H1 (cell line): ENCODE results near the gene STK32C. TPM values are rescaled to one million over a fixed set of nuclear protein-coding genes. Genes with fewer than 3 reads are reported as not detected.

Experiments
- CHD1 ChIP-seq: IDR thresholded peaks from 2 replicates; pipeline ENCODE4 v1.6.1; 2012; ENCODE audit warnings: low read depth, low read length, improper control_type of control experiment
- JUN ChIP-seq: IDR thresholded peaks from 2 replicates; pipeline ENCODE4 v1.6.1; 2011; ENCODE audit warnings: low read depth, mild to moderate bottlenecking, improper control_type of control experiment, low read length
- KDM1A ChIP-seq: fragments of 200-600, 300-600 bp; sonication (generic); IDR thresholded peaks from 2 replicates; pipeline ENCODE4 v1.7.1; 2016; ENCODE audit warnings: mild to moderate bottlenecking, low read length, borderline replicate concordance
- MAFK ChIP-seq: IDR thresholded peaks from 2 replicates; pipeline ENCODE4 v1.6.1; 2012; ENCODE audit warnings: low read depth, mild to moderate bottlenecking, improper control_type of control experiment, low read length
- RBBP5 ChIP-seq: IDR thresholded peaks from 2 replicates; pipeline ENCODE4 v1.7.1; 2012; ENCODE audit warnings: low read depth, mild to moderate bottlenecking, inconsistent platforms, low read length, moderate library complexity, borderline replicate concordance
- TEAD4 ChIP-seq: IDR thresholded peaks from 2 replicates; pipeline ENCODE4 v1.6.1; 2012; ENCODE audit warnings: low read depth, low read length, inconsistent platforms, mixed read lengths
- polyA plus RNA-seq, 7 experiments: library from polyadenylated mRNA; depleted of rRNA in 3 of 7; stranded (reverse) in 5 of 7; unstranded in 2 of 7; fragments of >200 nt in 5 of 7; fragments of 200-250 nt in 2 of 7; gene quantifications; 1 replicate in 5 of 7; 2 replicates in 1 of 7; 4 replicates in 1 of 7; pipeline versions ENCODE4 v1.2.1 to v1.2.3, GENCODE V29; 2011 to 2013; ENCODE audit warnings: missing spikeins in 2 of 7, mixed read lengths in 2 of 7
- total RNA-seq: library from RNA; stranded (reverse); fragmentation: NEBNext Ultra II Directional; extraction: Animal tissue kit (Norgen Biotek cat#: 25700); gene quantifications from 2 replicates; pipeline ENCODE4 v1.2.1, GENCODE V29; 2021
- TF ChIP-seq, protein P1 (sequence below): fragments of 300-600 bp; sonication (generic); IDR thresholded peaks from 2 replicates; pipeline ENCODE4 v1.7.1; 2012; ENCODE audit warnings: low read length, moderate library complexity, mild to moderate bottlenecking, inconsistent platforms; ENCODE audit not compliant: insufficient replicate concordance

Gene STK32C
- total and polyA plus RNA-seq, 2 of the 8 experiments (the other 6 are each of a cell fraction or from before 2014, with no cell fraction given): 10.6 to 15.6 TPM

DNA sequence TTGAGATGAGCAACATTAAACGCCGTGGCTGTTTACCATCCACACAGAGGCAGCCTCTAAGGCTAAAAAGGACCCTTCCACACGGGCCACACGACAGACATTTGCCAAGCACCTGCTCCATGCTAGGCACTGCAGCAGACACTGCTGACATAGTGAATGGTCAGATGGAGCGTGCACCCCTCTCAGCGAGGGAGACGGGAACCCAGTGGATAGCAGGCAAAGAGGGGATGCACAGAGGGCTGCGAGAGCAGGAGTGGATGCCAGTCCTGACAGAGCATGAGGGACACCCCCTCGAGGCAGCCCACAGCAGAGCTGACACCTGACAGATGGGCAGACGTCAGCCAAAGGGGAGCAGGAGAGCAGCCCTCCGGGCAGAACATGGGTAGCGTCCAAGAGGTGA, 5.6 kb upstream of the STK32C start (continued):
- TF ChIP-seq, protein P1, sequence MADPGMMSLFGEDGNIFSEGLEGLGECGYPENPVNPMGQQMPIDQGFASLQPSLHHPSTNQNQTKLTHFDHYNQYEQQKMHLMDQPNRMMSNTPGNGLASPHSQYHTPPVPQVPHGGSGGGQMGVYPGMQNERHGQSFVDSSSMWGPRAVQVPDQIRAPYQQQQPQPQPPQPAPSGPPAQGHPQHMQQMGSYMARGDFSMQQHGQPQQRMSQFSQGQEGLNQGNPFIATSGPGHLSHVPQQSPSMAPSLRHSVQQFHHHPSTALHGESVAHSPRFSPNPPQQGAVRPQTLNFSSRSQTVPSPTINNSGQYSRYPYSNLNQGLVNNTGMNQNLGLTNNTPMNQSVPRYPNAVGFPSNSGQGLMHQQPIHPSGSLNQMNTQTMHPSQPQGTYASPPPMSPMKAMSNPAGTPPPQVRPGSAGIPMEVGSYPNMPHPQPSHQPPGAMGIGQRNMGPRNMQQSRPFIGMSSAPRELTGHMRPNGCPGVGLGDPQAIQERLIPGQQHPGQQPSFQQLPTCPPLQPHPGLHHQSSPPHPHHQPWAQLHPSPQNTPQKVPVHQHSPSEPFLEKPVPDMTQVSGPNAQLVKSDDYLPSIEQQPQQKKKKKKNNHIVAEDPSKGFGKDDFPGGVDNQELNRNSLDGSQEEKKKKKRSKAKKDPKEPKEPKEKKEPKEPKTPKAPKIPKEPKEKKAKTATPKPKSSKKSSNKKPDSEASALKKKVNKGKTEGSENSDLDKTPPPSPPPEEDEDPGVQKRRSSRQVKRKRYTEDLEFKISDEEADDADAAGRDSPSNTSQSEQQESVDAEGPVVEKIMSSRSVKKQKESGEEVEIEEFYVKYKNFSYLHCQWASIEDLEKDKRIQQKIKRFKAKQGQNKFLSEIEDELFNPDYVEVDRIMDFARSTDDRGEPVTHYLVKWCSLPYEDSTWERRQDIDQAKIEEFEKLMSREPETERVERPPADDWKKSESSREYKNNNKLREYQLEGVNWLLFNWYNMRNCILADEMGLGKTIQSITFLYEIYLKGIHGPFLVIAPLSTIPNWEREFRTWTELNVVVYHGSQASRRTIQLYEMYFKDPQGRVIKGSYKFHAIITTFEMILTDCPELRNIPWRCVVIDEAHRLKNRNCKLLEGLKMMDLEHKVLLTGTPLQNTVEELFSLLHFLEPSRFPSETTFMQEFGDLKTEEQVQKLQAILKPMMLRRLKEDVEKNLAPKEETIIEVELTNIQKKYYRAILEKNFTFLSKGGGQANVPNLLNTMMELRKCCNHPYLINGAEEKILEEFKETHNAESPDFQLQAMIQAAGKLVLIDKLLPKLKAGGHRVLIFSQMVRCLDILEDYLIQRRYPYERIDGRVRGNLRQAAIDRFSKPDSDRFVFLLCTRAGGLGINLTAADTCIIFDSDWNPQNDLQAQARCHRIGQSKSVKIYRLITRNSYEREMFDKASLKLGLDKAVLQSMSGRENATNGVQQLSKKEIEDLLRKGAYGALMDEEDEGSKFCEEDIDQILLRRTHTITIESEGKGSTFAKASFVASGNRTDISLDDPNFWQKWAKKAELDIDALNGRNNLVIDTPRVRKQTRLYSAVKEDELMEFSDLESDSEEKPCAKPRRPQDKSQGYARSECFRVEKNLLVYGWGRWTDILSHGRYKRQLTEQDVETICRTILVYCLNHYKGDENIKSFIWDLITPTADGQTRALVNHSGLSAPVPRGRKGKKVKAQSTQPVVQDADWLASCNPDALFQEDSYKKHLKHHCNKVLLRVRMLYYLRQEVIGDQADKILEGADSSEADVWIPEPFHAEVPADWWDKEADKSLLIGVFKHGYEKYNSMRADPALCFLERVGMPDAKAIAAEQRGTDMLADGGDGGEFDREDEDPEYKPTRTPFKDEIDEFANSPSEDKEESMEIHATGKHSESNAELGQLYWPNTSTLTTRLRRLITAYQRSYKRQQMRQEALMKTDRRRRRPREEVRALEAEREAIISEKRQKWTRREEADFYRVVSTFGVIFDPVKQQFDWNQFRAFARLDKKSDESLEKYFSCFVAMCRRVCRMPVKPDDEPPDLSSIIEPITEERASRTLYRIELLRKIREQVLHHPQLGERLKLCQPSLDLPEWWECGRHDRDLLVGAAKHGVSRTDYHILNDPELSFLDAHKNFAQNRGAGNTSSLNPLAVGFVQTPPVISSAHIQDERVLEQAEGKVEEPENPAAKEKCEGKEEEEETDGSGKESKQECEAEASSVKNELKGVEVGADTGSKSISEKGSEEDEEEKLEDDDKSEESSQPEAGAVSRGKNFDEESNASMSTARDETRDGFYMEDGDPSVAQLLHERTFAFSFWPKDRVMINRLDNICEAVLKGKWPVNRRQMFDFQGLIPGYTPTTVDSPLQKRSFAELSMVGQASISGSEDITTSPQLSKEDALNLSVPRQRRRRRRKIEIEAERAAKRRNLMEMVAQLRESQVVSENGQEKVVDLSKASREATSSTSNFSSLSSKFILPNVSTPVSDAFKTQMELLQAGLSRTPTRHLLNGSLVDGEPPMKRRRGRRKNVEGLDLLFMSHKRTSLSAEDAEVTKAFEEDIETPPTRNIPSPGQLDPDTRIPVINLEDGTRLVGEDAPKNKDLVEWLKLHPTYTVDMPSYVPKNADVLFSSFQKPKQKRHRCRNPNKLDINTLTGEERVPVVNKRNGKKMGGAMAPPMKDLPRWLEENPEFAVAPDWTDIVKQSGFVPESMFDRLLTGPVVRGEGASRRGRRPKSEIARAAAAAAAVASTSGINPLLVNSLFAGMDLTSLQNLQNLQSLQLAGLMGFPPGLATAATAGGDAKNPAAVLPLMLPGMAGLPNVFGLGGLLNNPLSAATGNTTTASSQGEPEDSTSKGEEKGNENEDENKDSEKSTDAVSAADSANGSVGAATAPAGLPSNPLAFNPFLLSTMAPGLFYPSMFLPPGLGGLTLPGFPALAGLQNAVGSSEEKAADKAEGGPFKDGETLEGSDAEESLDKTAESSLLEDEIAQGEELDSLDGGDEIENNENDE: no peak
- TF ChIP-seq KDM1A (no peak), MAFK (no peak), CHD1 (no peak), JUN (no peak), RBBP5 (no peak), TEAD4 (no peak)
